GM23338 (cell line): ENCODE results near the gene C4A. TPM values are rescaled to one million over a fixed set of nuclear protein-coding genes. Genes with fewer than 3 reads are reported as not detected.

Source experiments
- ATAC-seq: fragments of 200-7000 bp; cut with Tn5 transposase; 3 replicates; pipeline ENCODE4 v1.9.1; 2020
- DNase-seq: peaks from one replicate; pipeline ENCODE4 v3.0.0-alpha.2; 2015; ENCODE audit warnings: low spot score
- H2AFZ ChIP-seq: fragments of 200-600 bp; sonication (generic); 2 replicates; pipeline ENCODE4 v1.8.0; 2016; ENCODE audit warnings: antibody characterized with exemption, mild to moderate bottlenecking, moderate library complexity
- H3F3A ChIP-seq: fragments of 200-600 bp; sonication (generic); replicated peaks from 2 replicates; pipeline ENCODE4 v1.8.0; 2017; ENCODE audit warnings: antibody characterized with exemption, mixed run types, low read depth
- H3K27ac ChIP-seq: fragments of 200-600 bp; sonication (generic); 2 replicates; pipeline ENCODE4 v1.6.1; 2016; ENCODE audit warnings: low read depth
- H3K27me3 ChIP-seq: fragments of 200-600 bp; sonication (generic); 2 replicates; pipeline ENCODE4 v1.8.0; 2016; ENCODE audit warnings: mild to moderate bottlenecking, mixed run types, moderate library complexity; ENCODE audit not compliant: insufficient read depth
- H3K36me3 ChIP-seq: fragments of 200-600 bp; sonication (generic); 2 replicates; pipeline ENCODE4 v1.8.0; 2016; ENCODE audit warnings: mild to moderate bottlenecking; ENCODE audit not compliant: insufficient read depth
- H3K4me1 ChIP-seq: fragments of 200-600 bp; sonication (generic); 2 replicates; pipeline ENCODE4 v1.8.0; 2016; ENCODE audit warnings: mild to moderate bottlenecking, moderate library complexity; ENCODE audit not compliant: insufficient read depth
- H3K4me2 ChIP-seq: fragments of 200-600 bp; sonication (generic); 2 replicates; pipeline ENCODE4 v1.7.1; 2017; ENCODE audit warnings: mixed run types
- H3K4me3 ChIP-seq: fragments of 200-600 bp; sonication (generic); 2 replicates; pipeline ENCODE4 v1.6.1; 2016; ENCODE audit warnings: mixed run types
- H3K79me2 ChIP-seq: fragments of 200-600 bp; sonication (generic); replicated peaks from 2 replicates; pipeline ENCODE4 v1.8.0; 2017; ENCODE audit warnings: mild to moderate bottlenecking; ENCODE audit not compliant: insufficient read depth
- H3K9me2 ChIP-seq: fragments of 200-600 bp; sonication (generic); 2 replicates; pipeline ENCODE4 v1.8.0; 2017; ENCODE audit not compliant: insufficient read depth
- H4K20me1 ChIP-seq: fragments of 200-600 bp; sonication (generic); replicated peaks from 2 replicates; pipeline ENCODE4 v1.8.0; 2017; ENCODE audit warnings: mild to moderate bottlenecking; ENCODE audit not compliant: insufficient read depth
- H3K27ac Mint-ChIP-seq: 2 replicates; pipeline ENCODE4 v1.8.0; 2020; ENCODE audit warnings: inconsistent platforms, mild to moderate bottlenecking, moderate library complexity, mixed read lengths
- H3K27me3 Mint-ChIP-seq: 3 replicates; pipeline ENCODE4 v1.8.0; 2022; ENCODE audit warnings: low read depth, mild to moderate bottlenecking, moderate library complexity, mixed read lengths, inconsistent platforms; ENCODE audit not compliant: insufficient read depth, poor library complexity
- H3K36me3 Mint-ChIP-seq: 3 replicates; pipeline ENCODE4 v1.8.0; 2021; ENCODE audit warnings: low read depth, mild to moderate bottlenecking, inconsistent platforms, moderate library complexity, mixed read lengths
- H3K4me1 Mint-ChIP-seq: 3 replicates; pipeline ENCODE4 v1.8.0; 2020; ENCODE audit warnings: mild to moderate bottlenecking, inconsistent platforms, mixed read lengths
- H3K4me3 Mint-ChIP-seq: 3 replicates; pipeline ENCODE4 v1.8.0; 2021; ENCODE audit warnings: moderate library complexity, mild to moderate bottlenecking, inconsistent platforms, mixed read lengths
- H3K9me3 Mint-ChIP-seq: 3 replicates; pipeline ENCODE4 v1.8.0; 2020; ENCODE audit warnings: moderate library complexity, mild to moderate bottlenecking, inconsistent platforms, mixed read lengths
- CREB1 ChIP-seq: fragments of 250-450 bp; sonication (Bioruptor Pico); IDR thresholded peaks from 2 replicates; pipeline ENCODE4 v1.5.0; 2020; ENCODE audit warnings: low read depth, mild to moderate bottlenecking, moderate library complexity
- JUNB ChIP-seq: IDR thresholded peaks from one replicate; pipeline ENCODE4 v1.6.1; 2016; ENCODE audit warnings: antibody characterized with exemption; ENCODE audit not compliant: unreplicated experiment
- NANOG ChIP-seq: IDR thresholded peaks from 2 replicates; pipeline ENCODE4 v1.6.1; 2016; ENCODE audit warnings: antibody characterized with exemption, borderline replicate concordance
- POLR2AphosphoS5 ChIP-seq: IDR thresholded peaks from 2 replicates; pipeline ENCODE4 v1.6.1; 2016; ENCODE audit warnings: antibody characterized with exemption, low read depth
- ZNF114 ChIP-seq: fragments of 250-450 bp; sonication (Bioruptor Pico); IDR thresholded peaks from 2 replicates; pipeline ENCODE4 v1.5.0; 2020; ENCODE audit warnings: mild to moderate bottlenecking, moderate library complexity
- ZNF331 ChIP-seq: fragments of 250-450 bp; sonication (Bioruptor Pico); IDR thresholded peaks from 2 replicates; pipeline ENCODE4 v1.5.0; 2020; ENCODE audit warnings: low read depth, mild to moderate bottlenecking, moderate library complexity
- ZNF462 ChIP-seq: fragments of 250-450 bp; sonication (Bioruptor Pico); IDR thresholded peaks from 2 replicates; pipeline ENCODE4 v1.5.0; 2020; ENCODE audit warnings: mild to moderate bottlenecking, moderate library complexity
- polyA plus RNA-seq: library from polyadenylated mRNA; unstranded; fragments of >200 nt; fragmentation: Nextera tagmentation; extraction: Ambion mirVana; gene quantifications from 2 replicates; pipeline ENCODE4 v1.2.1, GENCODE V29; 2016
- total RNA-seq: library from RNA; depleted of rRNA; stranded (reverse); fragments of >200 nt; shearing (Covaris generic); gene quantifications from 2 replicates; pipeline ENCODE4 v1.2.3, GENCODE V29; 2014
- TF ChIP-seq, protein P1 (sequence below): IDR thresholded peaks from 2 replicates; pipeline ENCODE4 v1.6.1; 2016; ENCODE audit warnings: antibody characterized with exemption
- TF ChIP-seq, protein P2 (sequence below), 2 experiments: fragments of 200-600 bp in 1 of 2; sonication (generic) in 1 of 2; conservative IDR thresholded peaks; 2 replicates each; pipeline versions ENCODE4 v1.5.1 to v1.6.1; 2016 to 2017; ENCODE audit warnings: antibody characterized with exemption in 2 of 2, low read depth in 2 of 2, mild to moderate bottlenecking in 2 of 2, moderate library complexity in 1 of 2

The C4A gene
- total and polyA plus RNA-seq, 2 experiments from 2014 or later: 0.48 to 0.97 TPM

DNA sequence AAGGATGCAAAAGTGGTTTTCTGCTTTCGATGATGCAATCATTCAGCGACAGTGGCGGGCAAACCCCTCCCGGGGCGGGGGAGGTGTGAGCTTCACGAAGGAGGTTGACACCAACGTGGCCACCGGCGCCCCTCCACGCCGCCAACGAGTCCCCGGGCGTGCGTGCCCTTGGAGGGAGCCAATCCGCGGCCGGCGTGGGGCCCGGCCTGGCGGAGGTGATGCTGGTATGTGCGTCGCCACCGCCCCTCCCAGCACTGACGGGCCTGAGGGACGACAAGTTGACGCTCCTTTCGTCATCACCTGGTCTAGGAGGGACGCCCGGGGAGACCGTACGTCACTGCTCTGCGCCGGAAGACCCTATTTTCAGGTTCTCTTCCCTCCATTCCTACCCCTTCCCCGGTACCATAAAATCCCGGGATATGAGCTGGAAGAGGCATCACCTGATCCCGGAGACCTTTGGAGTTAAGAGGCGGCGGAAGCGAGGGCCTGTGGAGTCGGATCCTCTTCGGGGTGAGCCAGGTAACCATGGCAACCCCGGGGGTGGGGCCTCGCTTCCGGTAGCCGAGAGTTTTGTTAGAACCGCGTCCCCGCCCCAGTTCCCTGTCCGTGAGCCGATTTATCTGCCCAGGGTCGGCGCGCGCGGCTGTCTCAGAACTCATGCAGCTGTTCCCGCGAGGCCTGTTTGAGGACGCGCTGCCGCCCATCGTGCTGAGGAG, 9.7 kb upstream of the C4A start, which contains the start of gene DXO:
Gene DXO (minus strand): TSS at position 146 of the 716 bp plus-strand sequence. CDS start 463 bp downstream, outside the sequence.
- H3K4me3 Mint-ChIP-seq: peak within 1 kb of the TSS; percentile 89
- peaks cover 57% of the 10 kb centered on the region for H3K36me3 Mint-ChIP-seq
- peaks cover 24% of the 10 kb centered on the region for H3K27me3 Mint-ChIP-seq
- peaks cover 5% of the 10 kb centered on the region; the same call in 1 of the 2 replicates for H3K36me3 ChIP-seq
- H3K9me2 ChIP-seq: no peaks in the 10 kb centered on the region
- H3K27ac Mint-ChIP-seq: peak within 1 kb of the TSS; percentile 99
- H3K9me3 Mint-ChIP-seq: peaks cover 26% of the 10 kb centered on the region
- ATAC-seq (peak; percentile 92), DNase-seq (peak; percentile 99)
- peaks cover 14% of the 10 kb centered on the region for H3K79me2 ChIP-seq
- peaks cover 8% of the 10 kb centered on the region for H3K4me1 Mint-ChIP-seq
- TF ChIP-seq CREB1: peak; percentile 98
- TF ChIP-seq, protein P1, sequence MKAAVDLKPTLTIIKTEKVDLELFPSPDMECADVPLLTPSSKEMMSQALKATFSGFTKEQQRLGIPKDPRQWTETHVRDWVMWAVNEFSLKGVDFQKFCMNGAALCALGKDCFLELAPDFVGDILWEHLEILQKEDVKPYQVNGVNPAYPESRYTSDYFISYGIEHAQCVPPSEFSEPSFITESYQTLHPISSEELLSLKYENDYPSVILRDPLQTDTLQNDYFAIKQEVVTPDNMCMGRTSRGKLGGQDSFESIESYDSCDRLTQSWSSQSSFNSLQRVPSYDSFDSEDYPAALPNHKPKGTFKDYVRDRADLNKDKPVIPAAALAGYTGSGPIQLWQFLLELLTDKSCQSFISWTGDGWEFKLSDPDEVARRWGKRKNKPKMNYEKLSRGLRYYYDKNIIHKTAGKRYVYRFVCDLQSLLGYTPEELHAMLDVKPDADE: peak; percentile 38; the same call in 1 of the 2 replicates
- peak; percentile 49; the same call in 1 of the 2 replicates for TF ChIP-seq POLR2AphosphoS5
- TF ChIP-seq ZNF331 (CRISPR knock-in tag): no peak
- TF ChIP-seq, protein P2, sequence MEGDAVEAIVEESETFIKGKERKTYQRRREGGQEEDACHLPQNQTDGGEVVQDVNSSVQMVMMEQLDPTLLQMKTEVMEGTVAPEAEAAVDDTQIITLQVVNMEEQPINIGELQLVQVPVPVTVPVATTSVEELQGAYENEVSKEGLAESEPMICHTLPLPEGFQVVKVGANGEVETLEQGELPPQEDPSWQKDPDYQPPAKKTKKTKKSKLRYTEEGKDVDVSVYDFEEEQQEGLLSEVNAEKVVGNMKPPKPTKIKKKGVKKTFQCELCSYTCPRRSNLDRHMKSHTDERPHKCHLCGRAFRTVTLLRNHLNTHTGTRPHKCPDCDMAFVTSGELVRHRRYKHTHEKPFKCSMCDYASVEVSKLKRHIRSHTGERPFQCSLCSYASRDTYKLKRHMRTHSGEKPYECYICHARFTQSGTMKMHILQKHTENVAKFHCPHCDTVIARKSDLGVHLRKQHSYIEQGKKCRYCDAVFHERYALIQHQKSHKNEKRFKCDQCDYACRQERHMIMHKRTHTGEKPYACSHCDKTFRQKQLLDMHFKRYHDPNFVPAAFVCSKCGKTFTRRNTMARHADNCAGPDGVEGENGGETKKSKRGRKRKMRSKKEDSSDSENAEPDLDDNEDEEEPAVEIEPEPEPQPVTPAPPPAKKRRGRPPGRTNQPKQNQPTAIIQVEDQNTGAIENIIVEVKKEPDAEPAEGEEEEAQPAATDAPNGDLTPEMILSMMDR (conservative IDR thresholded peaks at IDR 0.05; ENCODE audit: low read depth in 2 of 2): no peak
- no peak for TF ChIP-seq ZNF114 (CRISPR knock-in tag)
- no peak for TF ChIP-seq NANOG
- no peak for TF ChIP-seq JUNB
- H3K27ac ChIP-seq: peak within 1 kb of the TSS; percentile 89
- peak within 1 kb of the TSS; percentile 76 for H3K4me3 ChIP-seq
- peaks cover 6% of the 10 kb centered on the region for H3K4me1 ChIP-seq
- H3K27me3 ChIP-seq: no peaks in the 10 kb centered on the region
- peak within 1 kb of the TSS; percentile 88 for H2AFZ ChIP-seq
- peaks cover 9% of the 10 kb centered on the region for H3F3A ChIP-seq
- H3K4me2 ChIP-seq: peak within 1 kb of the TSS; percentile 85
- H4K20me1 ChIP-seq: no peaks in the 10 kb centered on the region

- H3K4me2 ChIP-seq: peak overlapping the region; percentile 85
- peak overlapping the region; percentile 99 for H3K27ac Mint-ChIP-seq
- peaks cover 14% of the 10 kb centered on the region for H3K79me2 ChIP-seq
- H2AFZ ChIP-seq: peak overlapping the region; percentile 88
- peaks cover 53% of the 10 kb centered on the region for H3K36me3 Mint-ChIP-seq
- H3K36me3 ChIP-seq: no peaks in the 10 kb centered on the region
- peaks cover 21% of the 10 kb centered on the region for H3K27me3 Mint-ChIP-seq
- H3K27ac ChIP-seq: peak overlapping the region; percentile 89; the same call in 1 of the 2 replicates
- peaks cover 32% of the 10 kb centered on the region for H3K9me3 Mint-ChIP-seq
- peak overlapping the region; percentile 76 for H3K4me3 ChIP-seq
- H3K4me1 ChIP-seq: peaks cover 6% of the 10 kb centered on the region
- peak overlapping the region; percentile 89 for H3K4me3 Mint-ChIP-seq
- peaks cover 9% of the 10 kb centered on the region for H3F3A ChIP-seq
- H3K9me2 ChIP-seq: no peaks in the 10 kb centered on the region
- DNase-seq (no peak), ATAC-seq (no peak)
- no peaks in the 10 kb centered on the region for H4K20me1 ChIP-seq
- peaks cover 8% of the 10 kb centered on the region for H3K4me1 Mint-ChIP-seq
- H3K27me3 ChIP-seq: no peaks in the 10 kb centered on the region
- TF ChIP-seq ZNF114 (CRISPR knock-in tag): no peak
- TF ChIP-seq ZNF462: no peak
Measured at GRCh38 chr6:31972709-31973350, 9.0 kb upstream of the C4A start.
